Measurements from ENCODE around the gene MCF2L.

- TF ChIP-seq, protein P1, sequence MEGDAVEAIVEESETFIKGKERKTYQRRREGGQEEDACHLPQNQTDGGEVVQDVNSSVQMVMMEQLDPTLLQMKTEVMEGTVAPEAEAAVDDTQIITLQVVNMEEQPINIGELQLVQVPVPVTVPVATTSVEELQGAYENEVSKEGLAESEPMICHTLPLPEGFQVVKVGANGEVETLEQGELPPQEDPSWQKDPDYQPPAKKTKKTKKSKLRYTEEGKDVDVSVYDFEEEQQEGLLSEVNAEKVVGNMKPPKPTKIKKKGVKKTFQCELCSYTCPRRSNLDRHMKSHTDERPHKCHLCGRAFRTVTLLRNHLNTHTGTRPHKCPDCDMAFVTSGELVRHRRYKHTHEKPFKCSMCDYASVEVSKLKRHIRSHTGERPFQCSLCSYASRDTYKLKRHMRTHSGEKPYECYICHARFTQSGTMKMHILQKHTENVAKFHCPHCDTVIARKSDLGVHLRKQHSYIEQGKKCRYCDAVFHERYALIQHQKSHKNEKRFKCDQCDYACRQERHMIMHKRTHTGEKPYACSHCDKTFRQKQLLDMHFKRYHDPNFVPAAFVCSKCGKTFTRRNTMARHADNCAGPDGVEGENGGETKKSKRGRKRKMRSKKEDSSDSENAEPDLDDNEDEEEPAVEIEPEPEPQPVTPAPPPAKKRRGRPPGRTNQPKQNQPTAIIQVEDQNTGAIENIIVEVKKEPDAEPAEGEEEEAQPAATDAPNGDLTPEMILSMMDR (IDR thresholded peaks at IDR 0.05): no peak
- TF ChIP-seq MAZ (IDR thresholded peaks at IDR 0.05; ENCODE audit: borderline replicate concordance, low read depth, low read length) (no peak), CHD4 (IDR thresholded peaks at IDR 0.05; ENCODE audit: borderline replicate concordance) (no peak), POLR2A (IDR thresholded peaks at IDR 0.05; ENCODE audit: low read length) (no peak), CBX2 (IDR thresholded peaks at IDR 0.05; ENCODE audit: borderline replicate concordance, low read depth) (no peak), ZSCAN20 (CRISPR knock-in tag; IDR thresholded peaks at IDR 0.05) (no peak), ESRRA (IDR thresholded peaks at IDR 0.05; ENCODE audit: borderline replicate concordance, low read length) (no peak)
Observed at GRCh38 chr13:113057084-113057483, 88.1 kb downstream of the MCF2L start.

Data from A549 (cell line).